HG03521 (cell line): ENCODE results near the gene RBKS.
"Not testable (repeated sequence)": the region's sequence is repeated elsewhere in the genome, so short reads cannot be mapped to it uniquely, and the experiment has no call there.

ENCODE experiments used
- ATAC-seq: cut with Tn5 transposase; IDR thresholded peaks from one replicate; pipeline ENCODE4 v1.9.1; 2021; ENCODE audit warnings: mild to moderate bottlenecking, moderate library complexity; ENCODE audit not compliant: unreplicated experiment

Gene RBKS

DNA sequence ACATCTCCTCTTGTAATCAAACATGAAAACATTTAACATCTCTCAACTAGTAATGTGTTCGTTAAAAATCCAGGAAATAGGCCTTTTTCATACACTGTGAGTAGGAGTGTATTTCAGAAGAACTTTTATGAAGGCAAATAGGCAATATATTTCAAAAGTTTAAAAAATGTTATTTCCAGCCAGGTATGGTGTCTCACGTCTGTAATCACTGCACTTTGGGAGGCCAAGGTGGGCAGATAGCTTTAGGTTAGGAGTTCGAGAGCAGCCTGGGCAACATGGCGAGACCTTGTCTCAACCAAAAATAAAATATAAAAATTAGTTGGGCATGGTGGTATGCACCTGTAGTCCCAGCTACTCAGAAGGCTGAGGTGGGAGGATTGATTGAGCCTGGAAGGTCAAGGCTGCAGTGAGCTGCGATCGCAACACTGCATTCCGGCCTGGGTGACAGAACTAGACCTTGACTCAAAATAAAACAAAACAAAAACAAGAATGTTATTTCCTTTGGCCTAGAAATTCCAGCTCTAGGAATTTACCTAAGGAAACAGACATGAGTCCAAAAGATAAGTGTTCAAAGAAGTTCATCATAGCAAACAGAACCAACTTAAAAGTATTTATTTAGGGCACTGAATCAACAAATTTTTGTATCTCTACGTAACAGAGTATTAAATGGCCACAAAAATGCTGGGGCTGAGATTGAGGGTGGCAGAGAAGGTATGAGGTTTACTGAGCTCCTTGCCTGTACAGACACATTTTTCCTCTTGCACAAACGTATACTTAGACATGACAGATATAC is 14.9 kb downstream of the RBKS start:
- ATAC-seq = no peak

DNA sequence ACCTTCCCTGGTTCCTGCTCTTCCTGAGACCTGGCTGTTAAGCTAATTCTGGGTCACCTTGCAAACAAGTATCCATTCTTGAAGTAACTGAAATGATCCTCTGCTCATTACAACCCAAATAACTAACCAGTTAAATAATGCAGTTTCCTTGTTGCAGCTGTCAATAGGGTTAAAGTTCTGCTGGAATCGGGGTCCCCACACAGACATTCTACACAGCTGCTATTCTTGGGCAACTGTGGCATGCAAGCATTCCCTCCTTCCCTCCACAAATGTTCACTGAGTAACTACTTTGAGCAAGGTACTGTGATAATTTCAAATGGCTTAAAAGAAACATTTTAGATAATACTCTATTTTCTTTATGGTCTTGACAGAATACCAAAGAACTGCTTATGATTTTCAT is 17.1 kb downstream of the RBKS start:
- ATAC-seq = no peak

DNA sequence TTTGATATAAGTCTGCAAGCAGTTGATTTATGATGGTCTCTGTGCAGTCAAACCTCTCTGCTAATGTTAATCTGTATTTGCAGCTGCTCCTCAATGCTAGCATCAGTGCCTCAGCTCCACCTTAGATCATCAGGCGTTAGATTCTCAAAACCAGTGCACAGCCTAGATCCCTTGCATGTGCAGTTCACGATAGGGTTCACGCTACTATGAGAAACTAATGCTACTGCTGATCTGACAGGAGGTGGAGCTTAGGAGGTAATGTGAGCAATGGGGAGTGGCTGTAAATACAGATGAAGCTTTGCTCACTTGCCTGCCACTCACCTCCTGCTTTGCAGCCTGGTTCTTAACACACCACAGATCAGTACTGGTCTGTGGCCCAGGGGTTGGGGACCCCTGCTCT is 18.4 kb downstream of the RBKS start:
- ATAC-seq = no peak

DNA sequence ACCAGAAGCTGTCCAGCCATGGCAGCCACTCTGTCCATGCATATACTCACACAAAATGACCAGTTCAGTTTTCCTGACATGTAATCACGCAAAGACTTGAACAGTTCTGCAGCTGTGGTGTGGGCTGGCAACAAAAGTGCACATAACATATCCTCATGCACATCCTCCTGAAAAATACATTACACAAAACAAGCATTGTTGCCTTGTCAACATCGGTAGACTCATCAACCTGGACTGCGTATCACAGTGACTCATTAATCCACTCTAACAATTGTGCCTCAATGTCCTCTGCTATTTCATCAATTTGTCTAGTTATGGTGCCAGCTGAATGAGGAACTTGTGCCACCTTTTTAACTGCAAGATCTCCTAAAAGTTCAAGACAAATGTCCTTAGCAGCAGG is 19.5 kb downstream of the RBKS start:
- no peak for ATAC-seq

DNA sequence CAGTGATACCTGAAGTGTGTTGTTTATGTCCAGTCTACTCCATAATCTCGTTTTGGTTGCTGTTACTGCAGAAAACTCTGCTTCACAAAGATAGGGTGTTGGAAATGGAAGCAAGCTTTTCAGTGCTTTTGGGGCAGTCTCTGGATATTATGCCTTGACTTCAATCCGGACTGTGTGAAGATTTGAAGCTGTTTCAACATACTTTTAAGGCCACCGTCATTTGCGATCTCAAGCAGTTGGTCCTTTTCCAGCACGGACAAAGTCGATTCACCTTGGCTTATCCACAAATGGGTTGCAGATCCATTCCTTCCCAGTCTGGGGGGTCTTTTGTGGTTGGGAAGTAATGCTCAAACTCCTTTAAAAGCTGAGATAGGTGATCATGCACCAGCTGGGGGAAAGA is 20.4 kb downstream of the RBKS start:
- ATAC-seq = no peak

DNA sequence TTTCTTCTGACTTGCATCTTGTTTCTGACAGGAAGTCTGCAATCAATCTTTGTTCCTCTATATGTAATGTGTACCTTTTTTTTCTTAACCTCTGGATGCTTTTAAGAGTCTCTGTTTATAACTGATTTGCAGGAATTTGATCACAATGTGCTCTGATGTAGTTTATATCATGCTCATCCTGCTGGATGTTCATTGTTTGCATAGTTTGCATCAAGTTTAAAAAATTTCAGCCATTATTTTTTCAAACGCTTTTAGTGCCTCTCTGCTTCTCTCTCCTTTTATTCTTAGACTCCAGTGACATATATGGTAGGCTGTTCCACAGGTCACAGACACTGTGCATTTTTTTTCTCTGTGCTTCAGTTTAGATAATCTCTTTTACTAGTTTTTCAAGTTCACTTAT is 23.9 kb downstream of the RBKS start:
- no peak for ATAC-seq

DNA sequence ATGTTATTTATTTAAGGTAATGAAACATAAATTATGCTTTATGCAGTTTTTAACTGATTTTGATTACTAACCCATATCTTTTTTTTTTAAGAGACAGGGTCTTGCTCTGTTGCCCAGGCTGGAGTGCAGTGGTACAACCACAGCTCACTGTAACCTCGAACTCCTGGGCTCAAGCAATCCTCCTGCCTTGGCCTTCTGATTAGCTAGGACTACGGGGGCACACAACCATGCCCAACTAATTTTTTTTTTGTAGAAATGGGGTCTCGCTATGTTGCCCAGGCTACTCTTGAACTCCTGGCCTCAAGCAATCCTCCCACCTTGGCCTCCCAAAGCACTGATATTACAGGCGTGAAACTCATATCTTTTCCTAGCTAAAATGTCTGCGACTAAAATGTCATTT is 26.2 kb downstream of the RBKS start:
- ATAC-seq = not testable (repeated sequence)

- no peak for ATAC-seq
These were observed 27.0 kb downstream of the RBKS start for GRCh38 chr2:27863146-27863545.

- ATAC-seq = no peak
These were observed 30.1 kb downstream of the RBKS start for GRCh38 chr2:27860111-27860510.

GRCh38 chr2:27857417-27858172 is 32.6 kb downstream of the RBKS start:
- ATAC-seq = no peak

- no peak for ATAC-seq
These were observed 33.2 kb downstream of the RBKS start for GRCh38 chr2:27856956-27857355.

DNA sequence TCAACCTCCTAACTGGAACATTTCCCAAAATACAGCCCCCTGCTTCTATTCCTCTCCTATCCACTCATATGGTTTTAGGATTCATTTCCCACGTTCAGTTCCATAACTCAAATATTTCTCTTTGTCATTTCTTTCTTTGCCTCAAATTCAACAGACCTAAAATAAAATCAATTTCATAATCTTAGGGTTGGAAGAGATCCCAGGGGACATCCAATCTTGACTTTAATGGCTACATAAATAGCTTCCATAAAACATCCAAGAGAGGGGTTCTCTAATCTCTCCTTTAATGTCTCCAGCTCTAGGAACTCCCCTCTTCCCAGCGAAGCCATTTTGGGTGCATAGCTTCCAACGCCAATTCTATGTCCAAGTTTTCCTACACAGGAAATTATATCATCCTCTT is 33.8 kb downstream of the RBKS start:
- no peak for ATAC-seq

DNA sequence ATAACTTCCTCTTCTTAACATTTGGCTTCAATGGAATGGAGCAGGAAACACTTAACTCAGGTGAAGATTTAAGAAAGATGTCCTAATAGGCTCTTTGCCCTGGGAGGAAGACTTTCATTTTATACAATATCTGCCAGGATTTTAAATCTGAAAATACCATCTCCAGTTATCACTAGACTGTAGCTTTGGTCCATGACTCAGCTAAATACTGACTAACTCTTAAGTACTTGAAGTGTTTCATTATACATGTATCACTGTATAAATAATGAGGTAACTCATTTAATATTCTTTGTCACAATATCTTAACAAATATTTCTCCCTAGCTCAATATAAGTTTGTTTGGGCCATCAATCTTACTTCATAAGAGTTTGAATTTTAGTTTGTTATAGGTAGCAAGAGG is 34.7 kb downstream of the RBKS start:
- ATAC-seq = no peak

GRCh38 chr2:27854229-27854862 is 35.8 kb downstream of the RBKS start:
- no peak for ATAC-seq

DNA sequence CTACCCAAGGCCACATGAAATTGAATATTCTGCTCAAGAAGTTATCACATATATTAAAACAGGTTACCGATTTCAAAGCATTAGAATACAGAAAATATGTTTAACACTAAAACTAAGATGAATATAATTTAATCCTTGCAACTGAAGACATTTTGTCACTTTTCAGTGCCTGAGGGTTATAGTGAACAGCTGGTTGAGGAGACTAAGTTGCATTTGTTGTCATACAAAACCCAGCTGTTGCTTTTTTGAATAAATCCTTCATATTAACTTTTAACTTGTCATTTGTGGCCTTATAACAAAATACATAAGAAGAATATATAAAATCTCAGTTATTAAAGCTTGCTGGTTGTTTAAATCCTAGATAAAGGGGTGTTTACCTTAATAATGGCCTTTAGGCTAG is 37.5 kb downstream of the RBKS start:
- ATAC-seq = no peak

GRCh38 chr2:27849558-27850205 is 40.5 kb downstream of the RBKS start:
- no peak for ATAC-seq

DNA sequence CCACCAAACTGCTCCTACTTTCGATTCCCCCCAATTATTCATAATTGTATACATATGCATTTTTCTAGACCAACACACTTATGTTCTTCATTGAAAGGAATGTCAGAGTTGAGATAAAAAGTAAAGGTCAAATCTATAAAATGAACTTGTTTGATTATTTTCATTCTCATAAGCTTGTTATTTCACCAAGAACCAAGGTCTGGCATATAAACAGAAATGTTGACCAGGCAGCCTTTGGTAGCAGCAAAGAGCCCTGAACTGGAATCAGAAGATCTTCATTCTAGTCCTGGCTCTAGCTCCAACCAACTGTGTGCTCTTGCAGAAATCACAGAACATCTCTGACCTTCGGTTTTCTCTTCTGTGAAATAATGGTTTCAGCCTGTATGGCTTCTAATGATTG is 42.9 kb downstream of the RBKS start:
- ATAC-seq = no peak

DNA sequence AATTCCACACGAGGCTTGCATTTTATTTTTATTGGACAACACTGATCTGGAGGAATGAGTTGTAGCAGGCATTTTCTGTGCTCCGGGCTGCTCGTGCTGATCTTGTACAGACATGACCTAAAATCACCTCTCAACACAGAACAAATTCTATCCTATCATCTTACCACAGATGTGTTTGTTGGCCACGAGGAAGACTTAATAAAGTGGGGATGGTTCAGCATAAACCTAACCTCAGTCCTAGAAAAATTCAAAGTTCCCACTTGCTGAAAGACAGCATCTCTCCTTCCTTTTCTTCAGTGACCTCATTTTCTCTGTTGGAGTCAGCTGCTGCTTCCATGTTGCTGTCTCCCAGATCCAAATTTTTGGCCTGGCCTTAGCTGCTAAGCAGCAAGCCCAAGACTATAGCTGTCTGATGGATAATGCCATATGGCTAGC is 45.3 kb downstream of the RBKS start:
- no peak for ATAC-seq

GRCh38 chr2:27843992-27844391 is 46.2 kb downstream of the RBKS start:
- ATAC-seq = no peak

DNA sequence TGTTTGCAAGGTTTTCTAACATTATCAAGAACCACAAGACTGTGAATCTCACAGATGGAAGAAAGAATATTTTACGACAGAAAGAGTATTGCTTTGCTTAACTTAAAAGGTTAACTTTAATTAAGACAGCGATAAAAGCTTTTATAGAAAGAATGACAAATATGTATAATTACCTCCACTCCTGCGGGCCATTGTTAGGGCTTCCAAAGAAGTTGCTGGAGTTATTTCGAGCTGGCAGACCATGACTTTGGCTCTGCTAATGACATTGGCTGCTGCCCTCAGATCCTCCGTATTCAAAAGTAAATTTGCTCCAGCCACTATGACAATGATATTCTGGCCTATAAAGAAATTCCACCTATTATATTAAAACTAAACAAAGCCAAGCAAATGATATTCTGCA is 47.3 kb downstream of the RBKS start:
- no peak for ATAC-seq

GRCh38 chr2:27839022-27839618 is 51.1 kb downstream of the RBKS start:
- ATAC-seq = no peak
